Ovary (tissue), 3 donors: ENCODE measurements around the gene MASP1.

Source experiments
- EP300 ChIP-seq: sonication (generic); formaldehyde crosslinking; IDR thresholded peaks from one replicate; pipeline ENCODE4 v1.6.1; 2017; ENCODE audit warnings: antibody characterized with exemption
- POLR2A ChIP-seq: fragments of 450-650 bp; IDR thresholded peaks from one replicate; pipeline ENCODE4 v1.6.1; 2017; ENCODE audit warnings: antibody characterized with exemption, mild to moderate bottlenecking, moderate library complexity
- TF ChIP-seq, protein P1 (sequence below), 3 donors: fragments of 450-650 bp in 2 of 3; fragments of 200-600 bp in 1 of 3; IDR thresholded peaks; one replicate each; pipeline versions ENCODE4 v1.5.1 to v1.8.0; 2016 to 2022; ENCODE audit warnings: antibody characterized with exemption in 3 of 3, mild to moderate bottlenecking in 1 of 3
- donor health status: DM: no; HTN: no; CAD: no.

DNA sequence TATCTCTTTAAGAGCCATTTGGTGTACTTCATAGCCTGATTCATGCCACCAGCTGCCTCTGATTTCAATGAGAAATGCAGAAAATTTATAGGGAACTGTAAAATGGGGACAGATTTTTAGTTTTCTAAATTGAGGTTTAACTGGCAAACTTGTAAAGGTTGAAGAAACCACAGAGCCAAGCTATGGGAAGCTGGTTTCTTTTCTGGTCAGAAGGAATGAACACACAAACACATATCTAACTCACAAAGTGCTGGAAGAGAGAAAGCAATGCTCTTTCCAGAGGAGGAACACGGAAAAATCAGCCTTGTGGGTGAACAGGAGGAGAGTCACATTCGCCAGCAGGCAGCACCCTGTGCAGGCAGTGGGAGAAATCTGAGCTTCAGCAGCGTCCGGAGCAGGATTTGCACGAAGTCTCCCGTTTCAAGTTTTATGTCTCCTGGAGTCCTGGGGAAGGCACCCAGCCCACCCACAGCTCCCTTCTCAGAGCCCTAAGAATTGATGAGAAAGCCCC is 481 bp downstream of the MASP1 start:
- TF ChIP-seq, protein P1, sequence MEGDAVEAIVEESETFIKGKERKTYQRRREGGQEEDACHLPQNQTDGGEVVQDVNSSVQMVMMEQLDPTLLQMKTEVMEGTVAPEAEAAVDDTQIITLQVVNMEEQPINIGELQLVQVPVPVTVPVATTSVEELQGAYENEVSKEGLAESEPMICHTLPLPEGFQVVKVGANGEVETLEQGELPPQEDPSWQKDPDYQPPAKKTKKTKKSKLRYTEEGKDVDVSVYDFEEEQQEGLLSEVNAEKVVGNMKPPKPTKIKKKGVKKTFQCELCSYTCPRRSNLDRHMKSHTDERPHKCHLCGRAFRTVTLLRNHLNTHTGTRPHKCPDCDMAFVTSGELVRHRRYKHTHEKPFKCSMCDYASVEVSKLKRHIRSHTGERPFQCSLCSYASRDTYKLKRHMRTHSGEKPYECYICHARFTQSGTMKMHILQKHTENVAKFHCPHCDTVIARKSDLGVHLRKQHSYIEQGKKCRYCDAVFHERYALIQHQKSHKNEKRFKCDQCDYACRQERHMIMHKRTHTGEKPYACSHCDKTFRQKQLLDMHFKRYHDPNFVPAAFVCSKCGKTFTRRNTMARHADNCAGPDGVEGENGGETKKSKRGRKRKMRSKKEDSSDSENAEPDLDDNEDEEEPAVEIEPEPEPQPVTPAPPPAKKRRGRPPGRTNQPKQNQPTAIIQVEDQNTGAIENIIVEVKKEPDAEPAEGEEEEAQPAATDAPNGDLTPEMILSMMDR (IDR thresholded peaks at IDR 0.05) = no peak
- TF ChIP-seq EP300 (no peak), POLR2A (no peak)
